T follicular helper cell (primary cell): Measurements from ENCODE around the gene BIN2.

Source experiments
- DNase-seq: peaks from one replicate; pipeline ENCODE4 v3.0.0-alpha.2; 2020; ENCODE audit warnings: low read depth
- total RNA-seq, 2 experiments: gene quantifications; one replicate each; lab custom pipeline; 2026; lab: John Stamatoyannopoulos, UW

BIN2 gene
- total RNA-seq, result 30.8 to 179 reads per million in 2 experiments

DNA sequence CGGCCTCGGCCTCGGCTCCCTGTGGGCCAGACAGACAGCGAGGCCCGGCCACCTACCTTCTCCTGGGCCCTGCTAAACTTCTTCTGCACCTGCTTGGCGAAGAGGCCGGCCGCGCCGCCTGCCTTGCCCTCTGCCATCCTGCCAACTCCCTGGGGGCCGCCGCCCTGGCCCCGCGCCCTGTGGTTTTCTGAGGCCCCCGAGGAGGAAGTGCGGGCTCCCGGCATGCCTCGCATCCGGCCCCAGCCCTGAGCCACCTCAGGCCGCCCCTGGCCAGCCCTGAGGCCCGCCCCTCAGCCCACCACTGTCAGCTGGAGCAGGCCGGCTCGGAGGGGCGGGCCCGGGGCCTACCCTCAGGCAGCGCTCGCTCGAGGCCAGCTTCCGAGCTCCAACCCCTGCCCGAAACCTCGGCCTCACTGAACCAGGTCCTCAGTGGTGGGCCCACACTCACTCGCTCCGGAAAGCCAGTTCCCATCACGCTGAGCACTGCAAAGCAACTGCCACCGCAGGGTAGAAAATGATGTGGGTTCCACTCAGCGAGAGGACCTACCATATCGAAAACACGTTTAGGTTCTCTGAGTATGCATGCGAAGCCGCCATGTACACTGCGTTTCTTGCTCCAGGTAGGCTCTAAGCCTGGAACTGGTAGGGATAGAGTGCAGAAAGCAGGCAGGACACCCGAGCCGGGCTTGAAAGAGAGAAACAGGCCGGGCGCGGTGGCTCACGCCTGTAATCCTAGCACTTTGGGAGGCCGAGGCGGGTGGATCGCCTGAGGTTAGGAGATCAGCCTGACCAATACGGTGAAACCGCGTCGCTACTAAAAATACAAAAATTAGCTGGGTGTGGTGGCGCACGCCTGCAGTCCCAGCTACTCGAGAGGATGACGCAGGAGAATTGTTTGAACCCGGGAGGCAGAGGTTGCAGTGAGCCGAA, at the start of gene BIN2:
Gene BIN2, minus strand, starts transcription at position 209 of the 930 bp plus-strand sequence. Its CDS starts 72 bp downstream, at position 137.
- peak; percentile 41 for DNase-seq

DNA sequence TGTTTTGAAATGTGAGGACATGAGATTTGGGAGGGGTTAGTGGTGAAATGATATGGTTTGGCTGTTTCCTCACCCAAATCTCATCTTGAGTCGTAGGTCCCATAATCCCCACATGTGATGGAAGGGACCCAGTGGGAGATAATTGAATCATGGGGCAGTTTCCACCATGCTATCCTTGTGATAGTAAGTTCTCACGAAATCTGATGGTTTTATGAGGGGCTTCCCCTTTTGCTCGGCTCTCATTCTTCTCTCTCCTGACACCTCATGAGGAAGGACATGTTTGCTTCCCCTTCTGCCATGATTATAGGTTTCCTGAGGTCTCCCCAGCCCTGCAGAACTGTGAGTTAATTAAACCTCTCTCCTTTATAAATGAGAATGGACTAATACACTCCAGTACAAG, 49.2 kb upstream of the BIN2 start:
- no peak for DNase-seq

DNA sequence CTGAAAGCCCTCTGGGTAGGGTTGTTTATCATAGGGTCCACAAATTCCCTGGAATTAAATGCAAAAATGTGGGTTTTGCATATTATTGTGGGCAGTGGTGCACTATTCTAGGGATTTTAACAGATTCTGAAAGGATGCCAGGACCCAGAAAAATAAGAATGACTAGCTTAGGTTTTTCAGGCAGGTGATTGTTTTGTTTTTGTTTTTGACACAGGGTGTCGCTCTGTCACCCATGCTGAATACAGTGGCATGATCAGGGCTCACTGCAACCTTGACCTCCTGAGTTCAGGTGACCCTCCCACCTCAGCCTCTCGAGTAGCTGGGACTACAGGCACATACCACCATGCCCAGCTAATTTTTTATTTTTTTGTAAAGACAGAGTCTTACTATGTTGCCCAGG, 48.0 kb upstream of the BIN2 start:
- no peak for DNase-seq

DNA sequence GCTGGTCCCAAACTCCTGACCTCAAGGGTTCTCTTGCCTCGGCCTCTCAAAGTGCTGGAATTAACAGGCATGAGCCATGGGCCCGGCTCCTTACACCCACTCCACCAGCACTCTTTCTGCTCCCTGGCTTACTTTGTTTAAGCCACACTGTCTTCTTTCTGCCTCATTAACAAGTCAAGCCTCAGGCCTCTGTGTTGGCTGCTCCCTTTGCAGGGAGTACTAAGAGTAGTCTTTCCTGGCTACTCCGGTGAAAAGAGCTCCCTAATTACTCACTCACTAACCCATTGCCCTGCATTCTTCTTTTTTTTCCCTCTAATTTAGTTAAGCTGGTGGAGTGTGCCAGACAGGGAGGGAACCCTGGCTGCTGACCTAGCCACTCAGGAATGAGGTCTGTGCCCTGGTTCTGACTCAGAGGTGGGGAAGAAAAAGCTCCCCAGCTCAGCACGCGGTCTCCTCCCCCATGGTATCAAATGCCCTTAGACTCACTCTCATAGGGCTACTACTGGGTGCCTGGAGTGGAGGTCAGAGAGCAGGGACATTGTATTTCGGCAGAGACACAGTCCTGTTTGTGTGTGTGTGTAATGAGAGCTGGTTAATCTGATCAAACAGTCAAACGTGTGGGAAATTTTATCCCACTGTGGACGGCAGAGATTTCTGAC, 47.5 kb upstream of the BIN2 start:
- no peak for DNase-seq

DNA sequence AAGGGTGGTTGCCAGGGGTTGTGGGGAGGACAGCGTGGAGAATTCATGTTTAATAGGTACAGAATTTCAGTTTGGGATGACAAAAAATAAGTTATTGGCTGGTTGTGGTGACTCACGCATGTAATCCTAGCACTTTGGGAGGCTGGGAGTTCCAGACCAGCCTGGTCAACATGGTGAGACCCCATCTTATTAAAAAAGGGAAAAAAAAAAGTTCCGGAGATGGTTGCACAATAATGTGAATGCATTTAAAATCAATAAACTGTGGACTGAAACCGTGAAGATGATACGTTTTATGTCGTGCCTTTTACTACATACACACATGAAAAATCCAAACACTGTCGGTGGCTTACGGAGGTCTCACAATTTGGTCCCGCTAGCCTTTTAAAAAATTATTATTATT, 46.7 kb upstream of the BIN2 start:
- no peak for DNase-seq

DNA sequence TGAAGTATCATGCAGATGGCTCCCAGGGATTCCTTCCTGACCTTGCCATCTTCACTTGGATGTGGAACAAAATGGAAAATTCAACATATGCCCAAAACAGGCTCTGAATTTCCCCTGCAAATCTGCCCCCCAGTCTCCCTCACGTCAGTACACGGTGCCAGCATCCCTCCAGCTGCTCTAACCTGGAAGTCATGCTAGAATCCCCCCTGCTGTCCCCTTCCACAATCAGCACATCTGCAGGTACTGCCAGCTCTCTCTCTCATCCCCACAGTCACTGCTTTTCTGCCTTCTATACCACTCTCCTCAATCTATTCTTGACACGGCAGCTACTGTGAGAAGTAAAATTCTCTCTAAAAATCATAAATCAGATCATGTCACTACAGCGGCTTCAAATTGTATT, 45.6 kb upstream of the BIN2 start:
- no peak for DNase-seq

DNA sequence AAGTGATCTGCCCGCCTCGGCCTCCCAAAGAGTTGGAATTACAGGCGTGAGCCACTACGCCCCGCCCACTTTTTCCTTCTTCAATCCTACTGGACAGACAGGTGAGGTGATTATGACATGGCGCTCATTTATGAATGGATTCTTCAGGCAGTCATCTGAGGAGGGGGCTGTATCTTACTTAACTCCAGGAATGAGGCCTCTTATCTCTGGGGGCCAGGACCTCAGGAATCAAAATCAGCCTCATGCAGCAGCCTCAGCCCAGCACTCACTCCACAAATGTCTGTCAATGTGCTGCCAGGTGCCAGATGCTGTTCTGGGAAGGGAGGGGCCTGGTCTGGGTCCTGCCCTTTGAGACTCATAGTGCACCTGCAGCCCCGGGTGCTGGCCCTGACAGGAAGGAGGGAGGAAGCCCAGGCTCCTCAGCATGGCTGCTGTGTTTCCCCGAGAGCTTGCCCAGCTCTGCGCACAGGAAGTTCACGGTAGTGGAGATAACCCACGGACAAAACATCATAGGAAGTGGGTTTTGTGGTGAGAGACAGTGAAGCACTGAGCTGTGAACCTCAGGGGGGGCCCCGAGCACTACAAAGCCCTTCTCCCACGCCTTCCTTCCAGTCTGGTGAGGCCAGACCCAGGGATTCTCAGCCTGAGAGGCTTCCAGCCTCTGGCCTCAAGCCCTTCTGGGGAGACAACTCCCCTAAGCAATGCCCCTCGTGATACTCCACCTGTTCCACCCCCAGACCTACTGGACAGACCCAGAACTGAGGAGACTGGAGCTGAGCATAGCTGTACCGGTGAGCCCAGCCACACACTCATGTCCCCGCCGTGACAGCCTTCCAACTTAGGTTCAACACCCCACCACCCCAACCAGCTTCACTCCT, 44.9 kb upstream of the BIN2 start:
- peak; percentile 84 for DNase-seq

DNA sequence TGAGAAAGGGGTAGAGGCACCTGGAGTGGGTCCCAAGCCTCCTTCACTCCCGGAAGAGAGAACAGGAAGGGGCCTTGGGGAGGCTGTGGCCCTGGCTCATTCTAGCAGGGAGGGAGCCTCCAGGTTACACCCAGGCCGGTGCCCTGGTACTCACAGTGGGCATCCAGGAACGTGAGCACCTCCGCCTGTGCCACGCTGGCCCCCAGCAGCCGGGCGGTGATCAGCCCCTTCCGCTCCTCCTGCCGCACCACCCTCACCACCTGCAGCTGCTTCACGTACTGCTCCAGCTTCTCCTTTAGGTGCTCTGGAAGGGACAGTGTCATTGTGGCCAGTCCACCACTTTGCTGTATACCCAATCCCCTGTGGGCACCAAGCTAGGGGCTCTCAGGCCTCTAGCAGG, 41.3 kb upstream of the BIN2 start:
- no peak for DNase-seq

DNA sequence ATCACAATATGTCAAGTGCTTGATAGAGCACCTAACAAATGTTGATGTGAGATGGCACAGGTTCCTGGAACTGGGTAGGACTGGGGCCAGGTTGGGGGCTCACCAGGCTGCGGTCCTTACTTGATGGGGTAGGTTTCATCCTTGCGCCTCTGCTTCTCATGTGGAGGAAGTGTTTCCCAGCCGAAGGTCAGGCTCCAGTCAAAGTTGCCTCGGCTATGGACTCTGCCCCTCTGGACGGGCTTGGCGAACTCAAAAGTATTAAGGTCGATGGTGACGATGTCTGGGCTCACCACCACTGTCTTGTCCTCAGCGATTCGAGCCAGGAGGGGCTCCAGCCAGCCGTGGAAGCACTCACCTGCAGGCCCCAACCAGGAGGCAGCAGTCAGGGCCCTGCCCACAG, 40.0 kb upstream of the BIN2 start:
- DNase-seq, result no peak

DNA sequence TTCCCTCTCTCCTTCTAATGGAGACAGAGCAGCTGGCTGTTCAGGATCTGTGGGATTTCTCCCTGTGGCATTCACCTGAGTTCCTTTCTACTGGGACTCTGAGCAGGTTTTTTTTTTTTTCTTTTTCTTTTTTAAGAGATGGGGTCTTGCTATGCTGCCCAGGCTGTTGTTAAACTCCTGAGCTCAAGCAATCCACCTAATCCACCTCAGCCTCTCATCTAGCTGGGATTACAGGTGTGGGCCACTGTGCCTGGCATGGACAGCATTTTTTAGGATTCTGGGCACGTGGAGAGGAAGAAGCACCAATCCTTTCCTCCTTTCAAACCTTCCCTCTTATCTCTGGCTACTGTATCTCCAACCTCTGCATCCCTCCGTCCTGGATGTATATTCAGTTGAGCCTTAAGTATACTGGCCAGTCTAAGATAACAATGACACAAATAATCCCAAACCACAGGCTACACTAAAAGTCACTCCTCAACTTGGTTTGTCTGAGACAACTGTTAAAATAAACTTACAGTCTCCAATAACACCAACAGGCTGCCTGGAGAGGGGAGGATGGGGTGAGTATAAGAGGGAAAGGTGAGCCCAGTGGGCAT, 38.9 kb upstream of the BIN2 start:
- DNase-seq, result no peak

DNA sequence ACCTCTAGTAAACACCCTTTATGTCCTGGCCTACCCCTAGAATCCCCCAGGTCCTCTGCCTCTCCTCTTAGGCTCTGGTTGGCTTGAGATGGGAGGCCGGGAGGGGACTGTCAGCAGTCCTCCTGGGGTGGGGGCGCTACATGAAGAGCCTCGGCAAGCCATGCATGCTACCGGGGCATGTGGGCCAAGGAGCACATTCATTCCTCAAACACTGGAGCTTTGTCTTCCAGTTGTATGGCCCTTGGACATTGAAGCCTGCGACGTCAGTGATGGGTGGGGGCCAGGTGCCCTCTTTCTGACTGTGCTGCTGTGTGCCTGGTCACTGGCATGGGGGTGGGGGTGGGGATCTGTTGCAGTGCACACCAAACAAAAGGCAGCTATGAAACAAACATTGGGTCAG, 38.3 kb upstream of the BIN2 start:
- DNase-seq, result no peak

DNA sequence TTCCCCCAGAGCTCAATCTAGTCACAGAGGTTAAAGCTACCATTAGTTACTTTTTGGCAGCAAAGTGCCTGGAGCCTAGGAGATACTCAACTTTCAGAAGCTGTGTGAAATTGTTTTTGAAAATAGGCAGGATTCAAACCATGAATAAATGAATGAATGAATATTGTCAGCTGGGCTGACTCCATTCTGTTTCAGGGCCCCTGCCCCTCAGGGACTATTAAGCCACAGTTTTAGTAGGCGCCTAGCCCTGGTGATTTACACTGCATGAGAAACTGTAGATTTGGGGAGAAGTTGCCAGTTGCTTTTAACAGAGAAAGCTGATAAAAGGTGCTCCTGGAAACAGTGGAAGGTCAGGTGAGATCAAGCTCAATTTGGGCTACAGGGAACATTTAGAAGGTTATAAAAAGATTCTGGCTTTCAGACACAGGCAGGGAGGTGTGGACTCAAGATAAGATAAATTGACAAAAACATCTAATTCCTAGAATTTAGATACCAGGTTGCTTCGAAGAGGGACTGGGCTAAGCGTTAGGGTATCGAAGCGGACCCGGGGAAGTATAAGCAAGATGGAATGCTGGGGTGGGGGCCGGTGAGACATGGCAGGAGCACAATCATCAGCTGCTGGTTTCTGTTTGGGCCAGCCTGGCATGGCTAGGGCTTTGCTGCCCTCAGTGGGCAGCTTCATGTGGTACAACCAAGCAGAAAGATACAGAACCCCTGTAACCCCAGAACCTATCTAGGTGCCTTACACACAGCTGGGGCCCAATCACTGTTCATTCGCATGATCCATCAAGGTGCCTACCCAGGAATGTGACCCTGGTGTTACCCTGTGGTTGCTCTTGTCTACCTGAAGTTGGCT, 37.4 kb upstream of the BIN2 start:
- no peak for DNase-seq

DNA sequence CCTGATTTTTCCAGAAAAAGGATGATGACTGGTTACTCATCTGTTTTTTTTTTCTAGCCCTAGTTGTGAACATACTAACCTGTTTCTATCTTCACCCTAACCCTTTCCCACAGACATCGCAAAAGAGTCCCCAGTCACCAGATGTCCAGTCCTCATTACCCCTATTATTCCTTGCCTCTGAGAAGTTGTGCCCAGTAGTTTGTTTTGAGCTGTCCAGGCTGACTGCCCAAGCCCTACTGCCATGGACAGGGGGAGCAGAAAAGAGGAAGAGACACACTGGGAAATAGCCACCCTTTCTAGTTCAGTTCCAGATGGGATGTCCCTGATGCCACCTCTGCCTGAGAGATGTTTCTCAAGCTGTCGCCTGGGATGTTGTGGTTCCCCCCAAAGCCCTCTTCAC, 36.3 kb upstream of the BIN2 start:
- DNase-seq, result no peak

DNA sequence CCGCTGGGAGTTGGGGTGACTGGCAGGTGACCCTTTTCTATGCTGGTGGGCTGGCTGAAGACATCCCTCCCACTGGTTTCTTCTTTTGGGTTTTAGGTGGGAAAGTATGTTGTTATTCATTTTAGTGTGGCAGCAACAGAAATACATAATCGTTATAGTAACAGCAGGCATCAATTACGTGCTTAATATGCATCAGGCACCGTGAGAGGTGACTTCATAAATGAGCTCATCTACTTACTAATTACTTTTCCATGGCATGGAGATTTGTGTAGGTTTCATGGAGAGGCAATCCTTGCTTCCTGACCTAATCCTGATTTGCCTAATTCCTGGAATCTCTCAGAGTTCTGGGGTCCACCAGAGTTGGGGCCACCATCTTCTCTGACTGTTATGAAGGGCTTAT, 35.9 kb upstream of the BIN2 start:
- DNase-seq, result no peak

DNA sequence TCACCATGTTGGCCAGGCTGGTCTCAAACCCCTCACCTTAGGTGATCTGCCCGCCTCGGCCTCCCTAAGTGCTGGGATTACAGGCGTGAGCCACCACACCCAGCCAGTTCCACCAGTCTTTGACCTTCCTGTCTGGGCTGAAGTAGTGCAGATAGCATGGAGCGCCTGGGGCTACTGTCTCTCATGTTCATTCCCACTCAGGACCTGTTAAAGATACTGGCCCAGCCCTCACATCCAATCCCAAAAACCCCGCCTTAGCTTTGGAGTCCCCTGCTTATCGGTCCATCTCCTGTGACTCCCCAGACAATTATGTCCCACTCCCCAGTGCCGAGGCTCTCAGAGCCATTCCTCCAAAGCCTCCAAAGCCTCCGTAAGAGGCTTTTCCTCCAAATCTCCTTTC, 34.5 kb upstream of the BIN2 start:
- no peak for DNase-seq

DNA sequence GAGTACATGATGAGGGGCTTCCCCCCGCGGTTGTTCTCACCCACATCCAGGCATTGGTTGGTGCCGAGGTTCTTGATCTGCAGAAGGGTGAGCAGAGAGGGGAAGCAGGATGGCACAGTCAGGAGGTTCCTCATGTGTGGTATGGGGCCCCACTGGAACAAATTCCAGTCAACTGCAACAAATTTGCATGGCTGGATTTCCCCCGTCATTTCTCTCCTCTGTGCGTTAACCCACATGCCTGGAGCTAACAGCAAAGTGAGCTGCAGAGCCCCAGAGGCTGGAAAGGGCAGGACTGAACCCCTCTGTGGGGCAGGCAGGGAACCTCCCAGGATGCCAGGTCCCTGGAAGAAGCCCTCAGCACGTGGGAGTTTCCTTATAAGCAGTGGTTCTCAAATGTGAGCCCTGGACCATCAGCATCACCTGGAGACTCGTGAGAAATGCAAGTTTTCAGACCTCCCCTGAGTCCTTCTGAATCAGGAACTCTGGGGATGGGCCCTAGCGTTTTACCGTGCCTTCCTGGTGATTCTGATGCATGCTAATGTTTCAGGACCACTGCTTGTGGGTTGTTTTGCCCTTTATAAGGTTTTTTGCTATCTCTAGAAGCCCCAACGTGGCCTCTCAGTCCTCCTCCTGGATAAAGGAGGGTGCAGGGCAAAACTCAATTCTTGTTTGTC, 33.5 kb upstream of the BIN2 start:
- no peak for DNase-seq

DNA sequence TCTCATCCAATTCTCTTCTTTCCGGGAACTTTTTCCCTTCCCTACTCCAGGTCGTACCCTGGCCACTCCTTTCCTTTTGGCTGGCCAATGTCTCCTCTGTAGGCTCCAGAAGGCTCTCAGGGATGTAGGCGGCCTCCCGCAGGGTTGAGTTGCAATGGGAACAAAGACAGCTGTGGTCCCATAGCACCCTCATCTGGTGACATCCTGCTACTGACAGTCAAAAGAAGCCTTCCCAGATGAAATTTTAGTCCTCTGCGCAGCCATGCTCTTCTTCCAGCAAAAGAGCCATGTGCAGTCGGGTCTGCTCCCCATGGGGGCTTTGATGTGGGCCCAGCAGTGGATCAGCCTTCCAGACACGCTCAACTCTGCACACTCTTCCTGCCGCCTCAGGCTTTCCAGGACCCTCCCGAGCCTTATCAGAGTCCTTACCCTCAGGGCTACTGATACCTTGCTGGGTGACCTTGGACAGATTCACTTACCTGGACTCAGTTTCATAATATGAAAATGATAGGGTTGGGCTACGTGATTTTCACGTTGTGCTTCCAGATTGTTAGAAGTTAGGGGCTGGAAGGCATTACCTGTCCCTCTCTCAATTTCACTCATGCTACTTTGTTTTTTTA, 28.0 kb upstream of the BIN2 start:
- peak; percentile 28 for DNase-seq

DNA sequence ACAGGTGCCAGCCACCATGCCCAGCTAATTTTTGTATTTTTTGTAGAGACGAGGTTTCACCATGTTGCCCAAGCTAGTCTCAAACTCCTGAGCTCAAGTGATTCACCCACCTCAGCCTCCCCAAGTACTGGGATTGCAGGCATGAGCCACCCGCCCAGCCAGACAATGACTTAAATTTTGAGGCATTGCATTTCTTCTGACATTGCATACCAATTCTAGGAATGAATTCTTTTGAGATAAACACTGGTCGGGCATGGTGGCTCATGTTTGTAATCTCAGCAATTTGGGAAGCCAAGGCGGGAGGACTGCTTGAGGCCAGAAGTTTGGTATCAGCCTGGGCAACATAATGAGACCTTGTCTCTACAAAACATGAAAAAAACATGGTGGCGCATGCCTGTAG, 25.1 kb upstream of the BIN2 start:
- no peak for DNase-seq

DNA sequence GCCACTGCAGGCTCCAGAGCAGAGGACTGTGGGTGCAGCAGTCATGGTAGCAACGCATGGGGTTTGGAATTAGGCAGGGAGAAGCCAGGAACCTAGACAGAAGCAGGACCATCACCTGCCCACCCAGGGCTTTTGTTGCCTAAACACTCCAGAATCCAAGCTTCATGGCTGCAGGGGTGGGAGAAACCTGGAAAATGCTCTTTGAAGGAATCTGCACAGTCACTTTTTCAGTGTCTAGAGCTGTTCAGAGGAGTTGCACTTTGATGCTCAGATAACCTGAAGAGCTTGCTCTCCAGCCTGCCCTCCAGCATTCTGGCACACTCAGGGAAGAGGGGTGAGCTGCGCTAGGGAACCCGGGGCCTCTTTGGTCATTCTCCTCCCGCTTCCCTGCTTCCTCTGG, 24.1 kb upstream of the BIN2 start:
- no peak for DNase-seq

DNA sequence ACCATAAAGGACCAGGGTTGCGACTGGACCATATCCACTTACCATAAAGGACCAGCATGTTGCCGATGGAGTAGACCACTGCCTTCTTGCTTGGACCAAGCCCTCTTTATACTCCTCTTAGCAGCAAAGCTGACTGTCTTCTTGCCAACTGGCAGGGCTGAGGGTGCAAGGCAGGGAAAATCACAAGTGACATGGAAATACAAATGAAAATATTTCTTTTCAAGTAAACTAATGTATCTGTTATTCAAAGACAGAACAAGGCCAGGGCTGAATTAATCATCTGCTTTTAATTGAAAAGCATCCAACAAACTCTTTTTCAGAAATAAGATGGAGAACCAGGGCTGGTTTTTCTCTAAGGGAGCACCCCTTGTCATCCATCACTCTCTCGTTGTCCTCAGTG, 22.6 kb upstream of the BIN2 start, which contains the start of gene CELA1:
Gene CELA1, minus strand, starts transcription at position 99 of the 400 bp plus-strand sequence. Its CDS starts 41 bp downstream, at position 58.
- no peak for DNase-seq
